WI38 (cell line): ENCODE measurements around the gene PRDM7.

ENCODE experiments used
- H3K4me3 ChIP-seq: 2 replicates; pipeline ENCODE4 v1.5.1; 2011; ENCODE audit warnings: low read depth, mild to moderate bottlenecking, control low read depth, low read length
- CTCF ChIP-seq: IDR thresholded peaks from 2 replicates; pipeline ENCODE4 v1.5.1; 2012; ENCODE audit warnings: low read depth, mild to moderate bottlenecking, control low read depth, low read length

Gene PRDM7

GRCh38 chr16:90084215-90084950 is 7.3 kb upstream of the PRDM7 start:
- no peak for TF ChIP-seq CTCF
- H3K4me3 ChIP-seq: no peak overlapping the region

GRCh38 chr16:90083139-90083538 is 6.0 kb upstream of the PRDM7 start:
- no peak for TF ChIP-seq CTCF
- H3K4me3 ChIP-seq: no peak overlapping the region

GRCh38 chr16:90081606-90081970 is 4.5 kb upstream of the PRDM7 start:
- no peak for TF ChIP-seq CTCF
- H3K4me3 ChIP-seq: no peak overlapping the region; the same call in 1 of the 2 replicates

- TF ChIP-seq CTCF: no peak
- no peak overlapping the region for H3K4me3 ChIP-seq
These were observed 1.4 kb upstream of the PRDM7 start for GRCh38 chr16:90078579-90078895.

GRCh38 chr16:90077757-90078578 is 837 bp upstream of the PRDM7 start:
- H3K4me3 ChIP-seq: no peak overlapping the region

GRCh38 chr16:90072442-90073105 is 4.6 kb downstream of the PRDM7 start:
- no peak for TF ChIP-seq CTCF
- H3K4me3 ChIP-seq: no peak overlapping the region

More at GRCh38 chr16:90077757-90078578, 837 bp upstream of the PRDM7 start:
- no peak for TF ChIP-seq CTCF

- no peak overlapping the region for H3K4me3 ChIP-seq
- no peak for TF ChIP-seq CTCF
These were observed 6.7 kb downstream of the PRDM7 start for GRCh38 chr16:90070440-90070839.
